Retinal pigment epithelial cell (primary cell): ENCODE measurements around the gene SLC17A9.

Experiments
- DNase-seq: peaks from one replicate; pipeline ENCODE4 v3.0.0-alpha.2; 2010; ENCODE audit warnings: low read depth
- H3K4me3 ChIP-seq: 2 replicates; pipeline ENCODE4 v1.5.1; 2011; ENCODE audit warnings: mild to moderate bottlenecking, low read length, control low read depth, moderate library complexity
- TF ChIP-seq, protein P1 (sequence below): conservative IDR thresholded peaks from 2 replicates; pipeline ENCODE4 v1.5.1; 2011; ENCODE audit warnings: low read depth, low read length, control low read depth, inconsistent platforms

The SLC17A9 gene

GRCh38 chr20:62935204-62935967, 17.1 kb upstream of the SLC17A9 start:
- no peak for DNase-seq
- TF ChIP-seq, protein P1, sequence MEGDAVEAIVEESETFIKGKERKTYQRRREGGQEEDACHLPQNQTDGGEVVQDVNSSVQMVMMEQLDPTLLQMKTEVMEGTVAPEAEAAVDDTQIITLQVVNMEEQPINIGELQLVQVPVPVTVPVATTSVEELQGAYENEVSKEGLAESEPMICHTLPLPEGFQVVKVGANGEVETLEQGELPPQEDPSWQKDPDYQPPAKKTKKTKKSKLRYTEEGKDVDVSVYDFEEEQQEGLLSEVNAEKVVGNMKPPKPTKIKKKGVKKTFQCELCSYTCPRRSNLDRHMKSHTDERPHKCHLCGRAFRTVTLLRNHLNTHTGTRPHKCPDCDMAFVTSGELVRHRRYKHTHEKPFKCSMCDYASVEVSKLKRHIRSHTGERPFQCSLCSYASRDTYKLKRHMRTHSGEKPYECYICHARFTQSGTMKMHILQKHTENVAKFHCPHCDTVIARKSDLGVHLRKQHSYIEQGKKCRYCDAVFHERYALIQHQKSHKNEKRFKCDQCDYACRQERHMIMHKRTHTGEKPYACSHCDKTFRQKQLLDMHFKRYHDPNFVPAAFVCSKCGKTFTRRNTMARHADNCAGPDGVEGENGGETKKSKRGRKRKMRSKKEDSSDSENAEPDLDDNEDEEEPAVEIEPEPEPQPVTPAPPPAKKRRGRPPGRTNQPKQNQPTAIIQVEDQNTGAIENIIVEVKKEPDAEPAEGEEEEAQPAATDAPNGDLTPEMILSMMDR = no peak
- H3K4me3 ChIP-seq = peak overlapping the region; percentile 15

DNA sequence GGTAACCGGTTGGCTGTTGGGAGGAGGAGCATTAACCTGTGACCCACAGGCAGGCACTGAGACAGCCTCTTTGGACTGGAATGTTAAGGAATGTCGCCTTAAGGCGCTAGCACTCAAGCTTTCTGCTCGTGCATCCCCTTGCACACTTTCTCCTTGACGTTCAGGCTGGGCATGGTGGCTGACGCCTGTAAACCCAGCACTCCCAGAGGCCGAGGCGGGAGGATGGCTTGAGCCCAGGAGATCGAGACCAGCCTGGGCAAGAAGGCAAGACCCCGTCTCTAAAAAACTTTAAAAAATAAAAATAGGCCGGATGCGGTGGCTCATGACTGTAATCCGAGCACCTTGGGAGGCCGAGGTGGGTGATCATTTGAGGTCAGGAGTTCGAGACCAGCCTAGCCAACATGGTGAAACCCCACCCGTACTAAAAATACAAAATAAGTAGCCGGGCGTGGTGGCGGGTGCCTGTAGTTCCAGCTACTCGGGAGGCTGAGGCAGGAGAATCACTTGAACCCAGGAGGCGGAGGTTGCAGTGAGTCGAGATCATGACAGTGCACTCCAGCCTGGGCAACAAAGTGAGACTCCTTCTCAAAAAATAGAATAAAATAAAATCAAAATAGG, 16.4 kb upstream of the SLC17A9 start:
- DNase-seq = peak; percentile 48
- TF ChIP-seq, protein P1 = no peak
- H3K4me3 ChIP-seq = peak overlapping the region; percentile 88

GRCh38 chr20:62937268-62938104, 15.0 kb upstream of the SLC17A9 start:
- peak; percentile 91 for DNase-seq
- peak overlapping the region; percentile 88 for H3K4me3 ChIP-seq
- TF ChIP-seq, protein P1 = no peak

DNA sequence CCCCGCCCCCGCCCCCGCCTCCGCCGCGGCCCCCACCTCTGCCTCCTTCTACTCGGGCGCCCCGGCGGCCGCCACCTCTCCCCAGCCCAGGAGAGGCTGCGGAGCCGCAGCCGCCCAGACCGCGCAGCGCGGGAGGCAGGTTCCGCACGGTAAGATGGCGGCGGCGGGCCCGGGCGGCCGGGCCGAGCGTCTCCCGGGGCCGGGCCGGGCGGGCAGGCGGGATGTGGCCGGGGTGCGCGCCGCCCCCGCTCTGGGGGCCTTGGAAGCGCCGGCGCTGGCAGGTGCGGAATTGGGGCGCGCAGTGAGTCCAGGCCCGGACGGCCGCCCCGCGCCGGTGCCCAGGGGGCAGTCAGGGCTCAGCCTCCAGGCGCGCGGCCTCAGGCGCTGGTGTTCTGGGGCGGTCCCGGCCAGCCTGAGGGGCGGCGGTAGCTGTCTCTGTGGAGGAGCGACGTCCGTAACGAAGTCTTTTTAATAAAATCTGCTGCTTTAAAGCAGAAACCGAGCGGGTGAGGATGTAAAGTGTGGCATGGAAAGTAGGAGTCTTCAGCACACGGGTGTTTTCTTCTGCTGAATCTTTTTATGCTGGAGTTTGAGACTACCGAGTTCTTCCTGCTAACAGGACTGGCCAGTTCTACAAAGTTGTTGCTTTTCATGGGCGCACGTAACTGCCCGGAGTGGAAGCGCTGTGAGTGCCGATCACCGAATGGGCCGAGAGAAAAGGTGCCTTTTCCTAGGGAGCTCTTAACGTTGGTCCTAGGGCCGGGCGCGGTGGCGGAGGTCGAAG, 14.2 kb upstream of the SLC17A9 start, which contains the start of gene GID8:
Gene GID8, plus strand, starts transcription at position 43 of the 784 bp plus-strand sequence. CDS start 3,356 bp downstream, outside the sequence.
- DNase-seq = no peak
- TF ChIP-seq, protein P1 = no peak
- H3K4me3 ChIP-seq = peak within 1 kb of the TSS; percentile 88

- H3K4me3 ChIP-seq = no peak overlapping the region
- TF ChIP-seq, protein P1 = no peak
- no peak for DNase-seq
Measured at GRCh38 chr20:62940875-62941274, 11.6 kb upstream of the SLC17A9 start.

DNA sequence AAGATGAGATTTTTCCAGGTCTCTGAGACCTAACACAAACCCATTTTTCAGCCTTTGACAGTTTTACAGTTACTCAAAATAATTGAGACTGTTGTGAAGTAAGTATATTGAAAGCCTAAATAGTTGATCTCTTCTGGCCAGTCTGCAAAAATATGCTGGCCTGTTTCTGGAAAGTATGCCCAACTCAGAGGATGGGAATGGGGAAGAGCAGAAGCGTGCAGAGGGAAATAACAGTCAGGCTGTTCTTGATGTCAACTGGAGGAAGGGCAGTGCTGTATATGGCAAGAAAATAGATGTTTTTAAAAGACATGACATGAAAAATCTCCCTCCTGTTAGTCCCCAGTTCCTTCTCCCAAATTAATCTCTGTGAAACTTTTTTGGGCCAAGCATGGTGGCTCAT, 10.7 kb upstream of the SLC17A9 start:
- DNase-seq = no peak
- no peak overlapping the region for H3K4me3 ChIP-seq
- TF ChIP-seq, protein P1 = no peak
